CD4-positive, alpha-beta T cell treated with Interleukin-6 for 4 hours (primary cell): ENCODE results near the gene SIDT2.
"Not testable (repeated sequence)": the region's sequence is repeated elsewhere in the genome, so short reads cannot be mapped to it uniquely, and the experiment has no call there.

Experiments
- DNase-seq: peaks from one replicate; pipeline ENCODE4 v3.0.0-alpha.2; 2020; ENCODE audit warnings: mixed read lengths

SIDT2 gene

GRCh38 chr11:117172724-117173421, 5.7 kb upstream of the SIDT2 start:
- no peak for DNase-seq

DNA sequence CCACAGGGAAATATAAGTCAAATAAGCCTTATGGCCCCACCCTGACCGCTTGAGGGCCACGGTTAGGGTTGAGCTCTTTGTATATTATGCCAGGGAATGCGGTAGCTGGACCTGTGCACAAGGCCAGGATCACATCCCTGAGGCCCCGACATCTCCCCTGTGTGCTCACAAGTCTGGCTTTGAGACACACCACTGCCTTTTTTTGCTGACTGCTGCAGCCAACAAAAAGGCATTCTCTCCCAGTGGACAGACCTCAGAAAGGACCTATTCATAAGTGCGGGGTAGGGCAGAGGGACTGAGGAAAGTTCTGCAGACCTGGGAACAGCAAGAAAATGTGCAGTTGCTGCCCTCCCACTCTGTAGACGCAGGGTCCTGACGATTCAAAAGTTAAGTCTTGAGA, 3.4 kb upstream of the SIDT2 start:
- DNase-seq: no peak

DNA sequence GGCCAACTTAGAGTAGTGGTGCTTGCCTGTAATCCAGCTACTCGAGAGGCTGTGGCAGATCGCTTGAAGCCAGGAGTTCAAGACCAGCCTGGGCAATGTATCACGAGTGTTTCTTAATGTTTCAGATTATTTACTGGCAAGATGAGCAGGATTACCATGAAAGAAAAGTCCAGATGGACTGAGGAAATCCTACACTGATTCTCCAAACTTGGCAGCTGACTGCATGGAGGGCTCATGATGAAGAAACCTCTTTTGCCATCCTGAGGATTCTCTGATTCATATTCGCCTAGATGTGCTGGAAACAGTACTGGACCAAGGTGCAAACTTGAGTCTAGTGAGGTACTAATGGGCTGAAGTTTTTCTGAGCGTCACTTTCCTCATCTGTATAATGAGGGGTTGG, 2.8 kb upstream of the SIDT2 start:
- no peak for DNase-seq

DNA sequence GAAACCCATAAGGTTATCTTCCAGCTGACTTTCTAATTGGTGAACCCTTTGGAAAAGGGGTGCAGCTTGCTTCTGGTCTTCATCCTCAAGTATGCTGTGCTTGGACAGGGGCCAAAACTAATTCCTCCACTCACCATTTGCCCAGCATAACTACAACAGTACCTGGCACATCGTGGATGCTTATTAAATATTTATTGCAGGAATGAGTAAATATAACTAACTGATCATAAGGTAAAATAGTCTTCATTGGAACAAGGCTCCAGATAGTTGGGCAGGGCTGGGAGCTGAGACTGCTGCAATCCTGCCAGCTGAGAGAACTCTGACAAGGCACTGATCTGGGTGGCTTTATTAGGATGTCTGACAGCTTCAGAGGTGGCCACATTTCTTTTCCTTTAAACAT, 2.4 kb upstream of the SIDT2 start:
- DNase-seq: no peak

GRCh38 chr11:117177534-117178209, 871 bp upstream of the SIDT2 start:
- no peak for DNase-seq

DNA sequence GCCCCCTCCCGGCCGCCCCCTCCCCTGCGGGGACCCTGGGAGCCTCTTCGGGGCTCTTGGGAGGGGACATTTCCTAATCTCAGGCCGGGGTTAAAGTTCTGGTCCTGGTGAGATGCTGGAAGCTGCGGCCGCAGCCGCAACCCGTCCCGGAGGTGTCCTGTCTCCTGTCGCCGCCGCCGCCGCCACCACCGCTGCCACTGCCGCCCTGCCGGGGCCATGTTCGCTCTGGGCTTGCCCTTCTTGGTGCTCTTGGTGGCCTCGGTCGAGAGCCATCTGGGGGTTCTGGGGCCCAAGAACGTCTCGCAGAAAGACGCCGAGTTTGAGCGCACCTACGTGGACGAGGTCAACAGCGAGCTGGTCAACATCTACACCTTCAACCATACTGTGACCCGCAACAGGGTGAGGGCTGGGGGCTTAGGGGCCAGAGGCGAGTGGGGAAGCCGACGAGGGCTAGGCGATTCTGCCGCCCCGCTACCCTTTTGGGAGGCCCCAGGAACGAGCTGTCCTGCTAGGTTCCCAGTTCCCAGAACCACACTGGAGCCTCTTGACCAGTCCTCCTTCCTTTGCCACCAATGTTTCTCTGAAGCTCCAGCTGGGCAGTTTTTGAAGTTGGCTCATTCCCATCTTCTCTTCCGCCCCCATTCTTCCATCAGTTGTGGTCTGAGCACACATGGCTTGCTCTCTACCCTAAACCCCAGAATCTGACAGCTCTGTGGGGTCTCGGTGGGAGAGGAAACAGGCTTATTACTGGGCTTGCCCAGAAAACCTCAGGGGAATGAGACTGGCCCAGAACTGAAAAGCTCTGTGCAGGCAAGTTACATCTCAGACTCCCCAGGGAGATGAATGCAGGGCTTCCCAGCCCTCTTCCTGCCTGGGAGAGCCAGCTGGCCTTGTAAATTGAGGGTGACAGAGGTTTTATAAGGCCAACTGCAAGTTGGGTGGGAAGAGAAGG, 781 bp downstream of the SIDT2 start:
- peak; percentile 59 for DNase-seq

- DNase-seq: no peak
Measured at GRCh38 chr11:117180020-117180419, 1.5 kb downstream of the SIDT2 start.

- DNase-seq: peak; percentile 66
Measured at GRCh38 chr11:117180661-117181585, 2.4 kb downstream of the SIDT2 start.

- DNase-seq: no peak
Measured at GRCh38 chr11:117181586-117182550, 3.3 kb downstream of the SIDT2 start.

- DNase-seq: no peak
Measured at GRCh38 chr11:117182551-117182935, 4.0 kb downstream of the SIDT2 start.

- not testable (repeated sequence) for DNase-seq
Measured at GRCh38 chr11:117183178-117183577, 4.6 kb downstream of the SIDT2 start.

DNA sequence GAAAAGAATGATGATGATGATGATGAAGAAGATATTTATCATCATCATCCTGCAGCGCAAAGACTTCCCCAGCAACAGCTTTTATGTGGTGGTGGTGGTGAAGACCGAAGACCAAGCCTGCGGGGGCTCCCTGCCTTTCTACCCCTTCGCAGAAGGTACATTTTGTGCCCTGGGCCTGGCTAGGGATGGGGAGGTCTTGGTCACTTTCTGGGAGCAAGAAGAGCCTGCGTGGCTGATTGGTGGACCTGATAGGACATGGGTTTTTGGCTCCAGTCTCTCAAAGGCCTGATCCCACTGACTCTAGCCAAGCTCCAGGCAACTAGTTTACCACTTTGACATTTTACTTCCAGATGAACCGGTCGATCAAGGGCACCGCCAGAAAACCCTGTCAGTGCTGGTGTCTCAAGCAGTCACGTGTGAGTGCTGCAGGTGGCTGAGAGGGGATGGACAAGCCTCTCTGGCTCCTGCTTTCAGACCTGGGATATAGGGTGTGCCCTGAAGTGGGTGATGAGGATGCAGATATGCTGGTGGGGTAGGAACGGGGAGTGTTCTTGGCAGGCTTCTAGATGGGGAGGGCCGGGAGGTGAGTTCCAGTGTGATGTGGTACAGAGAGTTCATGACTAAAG, 5.3 kb downstream of the SIDT2 start:
- no peak for DNase-seq

DNA sequence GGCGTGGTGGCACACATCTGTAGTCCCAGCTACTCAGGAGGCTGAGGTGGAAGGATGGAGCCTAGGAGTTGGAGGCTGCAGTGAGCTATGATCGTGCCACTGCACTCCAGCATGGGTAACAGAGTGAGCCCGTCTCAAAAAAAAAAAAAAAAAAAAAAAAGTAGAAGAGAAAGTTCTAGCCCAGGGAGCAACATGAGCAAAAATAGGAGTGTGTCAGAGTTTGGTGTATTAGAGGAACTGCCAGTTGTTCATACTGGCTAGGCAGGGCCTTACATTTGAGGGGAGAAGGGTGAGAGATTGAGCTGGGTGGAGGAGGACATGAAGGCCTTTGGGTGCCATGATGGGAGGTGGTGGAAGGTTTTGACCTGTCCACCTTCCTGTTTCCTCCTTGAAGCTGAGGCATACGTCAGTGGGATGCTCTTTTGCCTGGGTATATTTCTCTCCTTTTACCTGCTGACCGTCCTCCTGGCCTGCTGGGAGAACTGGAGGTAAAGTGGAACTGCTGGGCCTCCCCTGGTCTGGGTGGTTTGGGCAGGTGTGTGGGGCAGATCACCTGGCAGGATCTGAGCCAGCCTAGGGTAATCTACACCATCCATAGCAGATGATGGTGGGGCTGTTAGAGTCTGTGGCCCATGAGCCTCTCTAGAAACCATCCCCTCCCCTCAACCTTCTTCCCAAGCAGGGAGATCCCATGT, 7.3 kb downstream of the SIDT2 start:
- DNase-seq: no peak

DNA sequence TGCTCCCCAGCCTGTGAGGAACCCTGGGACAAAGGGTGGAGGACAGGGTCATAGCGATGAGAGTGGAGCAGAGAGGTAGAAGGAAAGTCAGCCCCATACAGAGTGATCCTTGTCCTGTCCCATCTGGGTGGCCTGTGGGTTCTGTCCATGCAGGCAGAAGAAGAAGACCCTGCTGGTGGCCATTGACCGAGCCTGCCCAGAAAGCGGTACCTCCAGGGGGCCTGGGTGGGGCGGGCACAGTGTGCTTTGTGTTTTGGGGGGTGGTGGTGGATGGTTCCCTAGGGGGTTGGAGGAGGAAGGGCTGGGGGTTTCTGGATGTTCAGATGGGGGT, 7.9 kb downstream of the SIDT2 start:
- no peak for DNase-seq

GRCh38 chr11:117187007-117187406, 8.5 kb downstream of the SIDT2 start:
- DNase-seq: no peak

- DNase-seq: no peak
Measured at GRCh38 chr11:117187428-117187798, 8.9 kb downstream of the SIDT2 start.

GRCh38 chr11:117187799-117188481, 9.4 kb downstream of the SIDT2 start:
- DNase-seq: no peak

DNA sequence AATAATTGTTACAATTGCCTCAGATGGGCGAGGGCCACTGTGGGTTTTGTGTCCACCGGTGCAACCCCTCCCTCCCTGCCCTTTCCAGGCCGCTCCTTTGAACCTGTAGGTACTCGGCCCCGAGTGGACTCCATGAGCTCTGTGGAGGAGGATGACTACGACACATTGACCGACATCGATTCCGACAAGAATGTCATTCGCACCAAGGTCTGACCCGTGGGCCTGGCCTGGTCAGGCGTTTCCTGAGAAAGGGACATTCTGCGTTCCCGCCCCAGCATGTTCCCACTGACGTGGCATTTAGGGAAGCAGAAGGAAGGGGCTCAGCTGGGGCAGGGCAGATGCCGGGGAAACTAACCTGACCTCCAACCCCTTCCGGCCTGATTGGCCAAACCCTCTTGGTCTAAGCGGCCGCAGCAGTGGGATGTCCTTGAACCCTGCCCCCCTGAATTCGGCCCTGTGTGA, 10.1 kb downstream of the SIDT2 start:
- DNase-seq: no peak

- no peak for DNase-seq
Measured at GRCh38 chr11:117189191-117189940, 10.8 kb downstream of the SIDT2 start.
